Measurements from ENCODE around the gene CDK5RAP2.

GRCh38 chr9:120526534-120526933 is 53.4 kb downstream of the CDK5RAP2 start:
- TF ChIP-seq TAF1 (IDR thresholded peaks at IDR 0.05; ENCODE audit: borderline replicate concordance, insufficient read depth, low read length), result no peak
- no peak for TF ChIP-seq POLR2AphosphoS5 (IDR thresholded peaks at IDR 0.05; ENCODE audit: low read depth, low read length)
- no peak for TF ChIP-seq REST (IDR thresholded peaks at IDR 0.05; ENCODE audit: insufficient read depth in 1 of 2, low read depth in 2 of 2, low read length in 2 of 2)
- TF ChIP-seq SIN3A (IDR thresholded peaks at IDR 0.05; ENCODE audit: borderline replicate concordance, insufficient read depth, low read length), result no peak
- TF ChIP-seq FOXP2 (optimal IDR thresholded peaks at IDR 0.05; ENCODE audit: borderline replicate concordance, extremely low read depth, extremely low read length, insufficient read depth), result no peak

All from PFSK-1 (cell line).